Keratinocyte (primary cell): ENCODE measurements around the gene COL25A1. TPM values are rescaled to one million over a fixed set of nuclear protein-coding genes. Genes with fewer than 3 reads are reported as not detected.

Source experiments
- DNase-seq: peaks from one replicate; pipeline ENCODE4 v3.0.0-alpha.2; 2011; ENCODE audit warnings: low read depth, missing footprints, low spot score
- FAIRE-seq: peaks from 2 replicates; lab custom pipeline; 2011; peaks lifted over from hg19 to GRCh38; lab: Jason Lieb, UNC
- H2AFZ ChIP-seq: 2 replicates; pipeline ENCODE4 v1.6.0; 2012; ENCODE audit warnings: low read length, control low read depth, inconsistent platforms; ENCODE audit not compliant: control insufficient read depth
- H3K27ac ChIP-seq: 2 replicates; pipeline ENCODE4 v1.5.1; 2011; ENCODE audit warnings: low read length; ENCODE audit not compliant: control insufficient read depth, insufficient read depth
- H3K27me3 ChIP-seq: 3 replicates; pipeline ENCODE4 v1.6.0; 2011; ENCODE audit warnings: low read length; ENCODE audit not compliant: control insufficient read depth, insufficient read depth; ENCODE audit errors: extremely low read depth
- H3K36me3 ChIP-seq, 2 experiments: 2 replicates in 1 of 2; 3 replicates in 1 of 2; pipeline ENCODE4 v1.5.1; 2011; ENCODE audit warnings: low read length in 2 of 2, mild to moderate bottlenecking in 1 of 2; ENCODE audit not compliant: control insufficient read depth in 2 of 2, insufficient read depth in 2 of 2; ENCODE audit errors: extremely low read depth in 1 of 2
- H3K4me1 ChIP-seq: 3 replicates; pipeline ENCODE4 v1.5.1; 2011; ENCODE audit warnings: low read length; ENCODE audit not compliant: control insufficient read depth, insufficient read depth; ENCODE audit errors: extremely low read depth
- H3K4me2 ChIP-seq: 3 replicates; pipeline ENCODE4 v1.6.0; 2011; ENCODE audit warnings: low read depth, low read length; ENCODE audit not compliant: control insufficient read depth, insufficient read depth; ENCODE audit errors: extremely low read depth
- H3K4me3 ChIP-seq, 3 experiments: fragments of 200-600 bp in 1 of 3; sonication (generic) in 1 of 3; 2 replicates in 2 of 3; 3 replicates in 1 of 3; pipeline ENCODE4 v1.5.1; 2011 to 2016; ENCODE audit warnings: low read length in 3 of 3, mild to moderate bottlenecking in 3 of 3, control low read depth in 2 of 3, inconsistent platforms in 1 of 3, low read depth in 1 of 3, mixed read lengths in 1 of 3, mixed run types in 1 of 3, moderate library complexity in 1 of 3; ENCODE audit not compliant: control insufficient read depth in 2 of 3, insufficient read depth in 2 of 3; ENCODE audit errors: extremely low read depth in 1 of 3
- H3K79me2 ChIP-seq: 2 replicates; pipeline ENCODE4 v1.6.0; 2012; ENCODE audit warnings: low read length; ENCODE audit not compliant: control insufficient read depth, insufficient read depth
- H3K9ac ChIP-seq: 3 replicates; pipeline ENCODE4 v1.6.0; 2011; ENCODE audit warnings: low read length; ENCODE audit not compliant: control insufficient read depth, insufficient read depth; ENCODE audit errors: extremely low read depth
- H3K9me1 ChIP-seq: 3 replicates; pipeline ENCODE4 v1.6.0; 2011; ENCODE audit warnings: low read length; ENCODE audit not compliant: control insufficient read depth, insufficient read depth; ENCODE audit errors: extremely low read depth
- H3K9me3 ChIP-seq: 2 replicates; pipeline ENCODE4 v1.5.1; 2012; ENCODE audit warnings: low read depth, low read length; ENCODE audit not compliant: control insufficient read depth
- H4K20me1 ChIP-seq: 3 replicates; pipeline ENCODE4 v1.6.0; 2011; ENCODE audit warnings: low read length; ENCODE audit not compliant: control insufficient read depth, insufficient read depth; ENCODE audit errors: extremely low read depth
- EZH2 ChIP-seq: IDR thresholded peaks from one replicate; pipeline ENCODE4 v1.6.1; 2012; ENCODE audit warnings: inconsistent platforms, mild to moderate bottlenecking, low read length, moderate library complexity
- dilution Hi-C: fragments of 300-500 bp; cut with MboI; formaldehyde crosslinking; loops from one replicate; pipeline ENCODE4 v1.7.0; 2020; ENCODE audit warnings: low sequenced_read_pairs; ENCODE audit not compliant: extremely low pct_ligation_motif_present
- polyA plus RNA-seq, 5 experiments: library from polyadenylated mRNA; depleted of rRNA in 3 of 5; stranded (reverse) in 3 of 5; stranded (forward) in 1 of 5; unstranded in 1 of 5; fragments of >200 nt; gene quantifications; 1 replicate in 1 of 5; 2 replicates in 3 of 5; 3 replicates in 1 of 5; pipeline versions ENCODE4 v1.2.1 to v1.2.3, GENCODE V29; 2011 to 2012; ENCODE audit warnings: missing spikeins in 2 of 5, low read depth in 1 of 5, low replicate concordance in 1 of 5
- TF ChIP-seq, protein P1 (sequence below), 3 experiments: IDR thresholded peaks in 1 of 3; conservative IDR thresholded peaks in 1 of 3; optimal IDR thresholded peaks in 1 of 3; 2 replicates in 2 of 3; 3 replicates in 1 of 3; pipeline versions ENCODE3 to v1.5.1; 2011; ENCODE audit warnings: low read length in 3 of 3, mild to moderate bottlenecking in 3 of 3, moderate library complexity in 2 of 3, control low read depth in 1 of 3, inconsistent platforms in 1 of 3; ENCODE audit not compliant: insufficient read depth in 2 of 3; ENCODE audit errors: extremely low read depth in 1 of 3

COL25A1 gene
- polyA plus RNA-seq, 1 donor (not counting 4 experiments of a cell fraction or from before 2014, with no cell fraction given): not detected

DNA sequence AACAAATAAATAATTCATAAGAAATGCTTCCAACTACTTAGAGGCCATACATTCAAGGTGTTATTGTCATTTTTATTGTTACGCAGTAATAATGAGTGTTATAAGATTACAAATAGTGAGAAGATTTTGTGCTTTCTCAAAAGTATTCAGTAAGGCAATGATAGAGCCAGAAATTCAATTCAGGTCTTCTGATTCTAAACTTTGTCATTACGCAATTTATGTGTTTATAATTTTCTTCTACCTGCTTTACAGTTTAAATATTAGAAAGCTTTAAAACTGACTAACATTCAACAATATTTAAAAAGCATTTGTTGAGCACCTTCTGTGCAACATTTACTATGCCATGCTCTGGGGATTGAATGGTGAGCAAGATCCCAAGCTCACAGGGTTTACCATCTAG, 356.2 kb downstream of the COL25A1 start:
- Histone ChIP-seq H3K79me2 (no peaks in the 10 kb centered on the region), H3K9ac (no peak overlapping the region), H3K4me1 (no peaks in the 10 kb centered on the region), H3K4me2 (no peak overlapping the region), H3K4me3 (no peak overlapping the region), H3K27me3 (peaks cover 21% of the 10 kb centered on the region), H3K36me3 (no peaks in the 10 kb centered on the region), H3K9me1 (no peaks in the 10 kb centered on the region), H2AFZ (no peak overlapping the region), H3K27ac (no peak overlapping the region), H4K20me1 (no peaks in the 10 kb centered on the region), H3K9me3 (no peaks in the 10 kb centered on the region)
- TF ChIP-seq, protein P1, sequence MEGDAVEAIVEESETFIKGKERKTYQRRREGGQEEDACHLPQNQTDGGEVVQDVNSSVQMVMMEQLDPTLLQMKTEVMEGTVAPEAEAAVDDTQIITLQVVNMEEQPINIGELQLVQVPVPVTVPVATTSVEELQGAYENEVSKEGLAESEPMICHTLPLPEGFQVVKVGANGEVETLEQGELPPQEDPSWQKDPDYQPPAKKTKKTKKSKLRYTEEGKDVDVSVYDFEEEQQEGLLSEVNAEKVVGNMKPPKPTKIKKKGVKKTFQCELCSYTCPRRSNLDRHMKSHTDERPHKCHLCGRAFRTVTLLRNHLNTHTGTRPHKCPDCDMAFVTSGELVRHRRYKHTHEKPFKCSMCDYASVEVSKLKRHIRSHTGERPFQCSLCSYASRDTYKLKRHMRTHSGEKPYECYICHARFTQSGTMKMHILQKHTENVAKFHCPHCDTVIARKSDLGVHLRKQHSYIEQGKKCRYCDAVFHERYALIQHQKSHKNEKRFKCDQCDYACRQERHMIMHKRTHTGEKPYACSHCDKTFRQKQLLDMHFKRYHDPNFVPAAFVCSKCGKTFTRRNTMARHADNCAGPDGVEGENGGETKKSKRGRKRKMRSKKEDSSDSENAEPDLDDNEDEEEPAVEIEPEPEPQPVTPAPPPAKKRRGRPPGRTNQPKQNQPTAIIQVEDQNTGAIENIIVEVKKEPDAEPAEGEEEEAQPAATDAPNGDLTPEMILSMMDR (optimal IDR thresholded peaks at IDR 0.05 in 1 of 3, IDR thresholded peaks at IDR 0.05 in 1 of 3, conservative IDR thresholded peaks at IDR 0.05 in 1 of 3; ENCODE audit: extremely low read depth in 1 of 3, insufficient read depth in 2 of 3, low read length in 3 of 3): no peak
- TF ChIP-seq EZH2: no peak
- dilution Hi-C loops: no loop called here
- DNase-seq: no peak
- FAIRE-seq: no peak

DNA sequence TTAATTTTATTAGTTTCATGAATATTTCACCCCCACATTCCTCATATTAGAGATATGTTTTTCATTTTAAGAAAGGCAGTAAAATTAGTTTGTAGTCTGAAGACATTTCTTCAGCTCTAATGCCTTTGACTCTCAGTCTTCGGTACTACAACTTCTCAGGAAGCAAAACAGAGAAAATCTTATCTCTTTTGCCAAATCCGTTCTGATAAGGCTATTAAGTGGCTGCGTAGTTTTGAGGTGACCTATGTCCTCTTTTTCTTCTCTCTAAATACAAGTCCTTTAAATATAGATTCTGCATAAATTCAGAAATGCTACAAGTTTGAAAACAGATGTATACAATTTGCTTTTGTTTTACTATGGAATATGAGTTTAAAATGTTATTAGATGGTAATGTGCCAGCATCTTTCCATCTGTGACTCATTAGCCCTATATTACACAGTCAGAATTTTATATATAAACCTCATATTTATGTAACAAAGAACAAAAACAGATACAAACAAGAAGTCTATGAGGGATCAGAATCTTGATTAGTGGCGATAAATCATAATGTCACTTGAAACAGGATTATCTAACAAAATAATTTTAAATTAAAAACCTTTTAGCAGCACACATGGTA, 358.4 kb downstream of the COL25A1 start:
- peaks cover 3% of the 10 kb centered on the region for H4K20me1 ChIP-seq
- H3K4me2 ChIP-seq: no peak overlapping the region
- H3K9ac ChIP-seq: no peak overlapping the region
- H3K9me3 ChIP-seq: no peaks in the 10 kb centered on the region
- no peak overlapping the region for H3K4me3 ChIP-seq
- no peaks in the 10 kb centered on the region for H3K36me3 ChIP-seq
- FAIRE-seq (no peak), DNase-seq (no peak)
- peaks cover 3% of the 10 kb centered on the region for H3K4me1 ChIP-seq
- peaks cover 21% of the 10 kb centered on the region for H3K27me3 ChIP-seq
- TF ChIP-seq EZH2: no peak
- TF ChIP-seq, protein P1 (optimal IDR thresholded peaks at IDR 0.05 in 1 of 3, IDR thresholded peaks at IDR 0.05 in 1 of 3, conservative IDR thresholded peaks at IDR 0.05 in 1 of 3; ENCODE audit: extremely low read depth in 1 of 3, insufficient read depth in 2 of 3, low read length in 3 of 3): no peak
- H2AFZ ChIP-seq: no peak overlapping the region
- dilution Hi-C loops: no loop called here
- no peaks in the 10 kb centered on the region for H3K9me1 ChIP-seq
- H3K79me2 ChIP-seq: no peaks in the 10 kb centered on the region
- no peak overlapping the region for H3K27ac ChIP-seq
